GM12891 (cell line): ENCODE data around the gene ZNF491.
A peak's percentile ranks its signal among the peaks of the same experiment; 100 is the strongest.
"Not testable (repeated sequence)": the region's sequence is repeated elsewhere in the genome, so short reads cannot be mapped to it uniquely, and the experiment has no call there.

ENCODE experiments used
- DNase-seq: peaks from one replicate; pipeline ENCODE4 v3.0.0; 2011; ENCODE audit warnings: low spot score; ENCODE audit not compliant: insufficient read length
- FAIRE-seq: peaks from 2 replicates; lab custom pipeline; 2011; peaks lifted over from hg19 to GRCh38; lab: Jason Lieb, UNC
- PAX5 ChIP-seq: IDR thresholded peaks from 2 replicates; pipeline ENCODE4 v1.6.1; 2011; ENCODE audit warnings: low read length, moderate library complexity, mild to moderate bottlenecking; ENCODE audit not compliant: insufficient read depth, severe bottlenecking
- POLR2A ChIP-seq: IDR thresholded peaks from 2 replicates; pipeline ENCODE4 v1.6.1; 2011; ENCODE audit warnings: low read depth, low read length, control low read depth
- POLR2AphosphoS5 ChIP-seq: IDR thresholded peaks from 2 replicates; pipeline ENCODE4 v1.6.1; 2011; ENCODE audit warnings: low read depth, low read length, control low read depth
- POU2F2 ChIP-seq: IDR thresholded peaks from 2 replicates; pipeline ENCODE4 v1.6.1; 2011; ENCODE audit warnings: low read depth, mild to moderate bottlenecking, control low read depth, low read length, moderate library complexity
- SPI1 ChIP-seq: IDR thresholded peaks from 2 replicates; pipeline ENCODE4 v1.6.1; 2011; ENCODE audit warnings: low read depth, low read length, control low read depth
- TAF1 ChIP-seq: IDR thresholded peaks from 2 replicates; pipeline ENCODE4 v1.6.1; 2011; ENCODE audit warnings: low read depth, low read length, control low read depth

Gene ZNF491

GRCh38 chr19:11806354-11807098 is 8.2 kb downstream of the ZNF491 start:
- FAIRE-seq (no peak), DNase-seq (no peak)
- TF ChIP-seq PAX5 (no peak), POLR2AphosphoS5 (no peak), POU2F2 (no peak), POLR2A (no peak), TAF1 (no peak), SPI1 (no peak)

- TF ChIP-seq TAF1, result no peak
- no peak for TF ChIP-seq POLR2A
- TF ChIP-seq SPI1, result no peak
- no peak for TF ChIP-seq PAX5
- FAIRE-seq (no peak), DNase-seq (no peak)
Observed at GRCh38 chr19:11807099-11807380, 8.7 kb downstream of the ZNF491 start.

- DNase-seq, result no peak
- no peak for TF ChIP-seq SPI1
- no peak for FAIRE-seq
Observed at GRCh38 chr19:11813703-11814028, 15.3 kb downstream of the ZNF491 start.

GRCh38 chr19:11814029-11814699 is 15.8 kb downstream of the ZNF491 start, which contains the start of gene ZNF440:
TSS of gene ZNF440 (plus strand) at chr19:11814273. CDS start at chr19:11814448, 175 bp downstream.
- DNase-seq, result peak; percentile 90
- FAIRE-seq, result peak; percentile 95
- peak; percentile 85 for TF ChIP-seq POLR2A
- no peak for TF ChIP-seq PAX5
- TF ChIP-seq SPI1, result no peak
- peak; percentile 87 for TF ChIP-seq POLR2AphosphoS5
- 0 out of 2 replicates have a peak, but pooled peaks have one; percentile 13 for TF ChIP-seq POU2F2
- TF ChIP-seq TAF1, result peak; percentile 76; the same call in 1 of the 2 replicates

- TF ChIP-seq SPI1 (no peak), POU2F2 (no peak), POLR2A (no peak), PAX5 (no peak), TAF1 (no peak), POLR2AphosphoS5 (no peak)
- no peak for FAIRE-seq
- no peak for DNase-seq
Observed at GRCh38 chr19:11814700-11815035, 16.3 kb downstream of the ZNF491 start.

- DNase-seq, result no peak
- no peak for FAIRE-seq
- TF ChIP-seq SPI1, result no peak
- TF ChIP-seq POLR2AphosphoS5, result no peak
- no peak for TF ChIP-seq POLR2A
- TF ChIP-seq TAF1, result no peak
- no peak for TF ChIP-seq POU2F2
- no peak for TF ChIP-seq PAX5
Observed at GRCh38 chr19:11821474-11822109, 23.3 kb downstream of the ZNF491 start.

- FAIRE-seq, DNase-seq: not testable (repeated sequence)
Observed at GRCh38 chr19:11828957-11829876, 30.9 kb downstream of the ZNF491 start.

- FAIRE-seq (no peak), DNase-seq (no peak)
- TF ChIP-seq POLR2AphosphoS5 (no peak), POLR2A (no peak), SPI1 (no peak), POU2F2 (no peak), PAX5 (no peak)
Observed at GRCh38 chr19:11832253-11832912, 34.1 kb downstream of the ZNF491 start.

GRCh38 chr19:11833541-11833940 is 35.2 kb downstream of the ZNF491 start:
- DNase-seq (no peak), FAIRE-seq (no peak)
- TF ChIP-seq POU2F2 (no peak), TAF1 (no peak), PAX5 (no peak), POLR2A (no peak), POLR2AphosphoS5 (no peak), SPI1 (no peak)

GRCh38 chr19:11835626-11836066 is 37.3 kb downstream of the ZNF491 start:
- not testable (repeated sequence) for DNase-seq, FAIRE-seq
